HCT116 (cell line): ENCODE data around the gene TRIM41. TPM values are rescaled to one million over a fixed set of nuclear protein-coding genes. Genes with fewer than 3 reads are reported as not detected.
"Not testable (repeated sequence)": the region's sequence is repeated elsewhere in the genome, so short reads cannot be mapped to it uniquely, and the experiment has no call there.

Source experiments
- ATAC-seq: fragments of 200-7000 bp; cut with Tn5 transposase; 2 replicates; pipeline ENCODE4 v1.9.1; 2020; ENCODE audit warnings: mild to moderate bottlenecking, moderate library complexity
- BruUV-seq: library from RNA; stranded (reverse); fragments of 400-500 nt; replicated peaks from 2 replicates; lab custom pipeline; 2021; lab: Mats Ljungman, UMichigan
- CTCF ChIA-PET: fragments of 300-600 bp; sonication (Branson Sonifier 250); formaldehyde crosslinking; loops from one replicate; lab custom pipeline; 2021; ENCODE audit warnings: antibody characterized with exemption; lab: Charles Lee
- POLR2A ChIA-PET: fragments of 300-600, 350-600 bp; sonication (Branson Sonifier 250); formaldehyde crosslinking; loops from one replicate; lab custom pipeline; 2021; ENCODE audit warnings: antibody characterized with exemption; lab: Charles Lee
- RAD21 ChIA-PET, 2 experiments: fragments of 300-600 bp; sonication (Branson Sonifier 250); formaldehyde crosslinking; loops; one replicate each; lab custom pipeline; 2023; ENCODE audit warnings: low total read pairs in 2 of 2; ENCODE audit not compliant: uncharacterized antibody in 2 of 2, unreplicated experiment in 2 of 2, low non-redundant PET in 1 of 2; lab: Charles Lee
- DNase-seq: peaks from one replicate; pipeline ENCODE4 v3.0.0-alpha.2; 2010; ENCODE audit warnings: low read depth, low spot score
- H2AFZ ChIP-seq: fragments of 200-600 bp; shearing (Covaris generic), sonication (generic); 2 replicates; pipeline ENCODE4 v1.6.1; 2017; ENCODE audit warnings: low read depth, mixed run types, mixed read lengths, antibody characterized with exemption, low read length; ENCODE audit not compliant: poor library complexity, severe bottlenecking
- H3K27ac ChIP-seq: 2 replicates; pipeline ENCODE4 v1.5.1; 2012; ENCODE audit warnings: low read depth, low read length
- H3K27me3 ChIP-seq: fragments of 200-600 bp; sonication (generic); 2 replicates; pipeline ENCODE4 v1.6.1; 2016; ENCODE audit warnings: mixed run types, low read length, mixed read lengths; ENCODE audit not compliant: insufficient read depth
- H3K36me3 ChIP-seq, 2 experiments: fragments of 200-500 bp in 1 of 2; fragments of 200-600 bp in 1 of 2; sonication (Bioruptor generic) in 1 of 2; sonication (generic) in 1 of 2; 2 replicates each; pipeline versions ENCODE4 v1.5.1 to v1.6.1; 2014 to 2016; ENCODE audit warnings: low read length in 2 of 2, inconsistent platforms in 1 of 2, mixed read lengths in 1 of 2, mixed run types in 1 of 2; ENCODE audit not compliant: insufficient read depth in 2 of 2, control insufficient read depth in 1 of 2
- H3K4me1 ChIP-seq, 2 experiments: fragments of 200-600 bp in 1 of 2; sonication (generic) in 1 of 2; 2 replicates each; pipeline versions ENCODE4 v1.5.1 to v1.6.1; 2012 to 2017; ENCODE audit warnings: low read length in 2 of 2, inconsistent platforms in 1 of 2, mild to moderate bottlenecking in 1 of 2, mixed read lengths in 1 of 2, mixed run types in 1 of 2, moderate library complexity in 1 of 2; ENCODE audit not compliant: insufficient read depth in 2 of 2, control insufficient read depth in 1 of 2
- H3K4me2 ChIP-seq: fragments of 200-600 bp; sonication (generic); 2 replicates; pipeline ENCODE4 v1.6.1; 2017; ENCODE audit warnings: mixed run types, low read length, mixed read lengths
- H3K4me3 ChIP-seq, 2 experiments: fragments of 200-600 bp in 1 of 2; sonication (generic) in 1 of 2; replicated peaks in 1 of 2; 2 replicates each; pipeline ENCODE4 v1.5.1; 2011 to 2016; ENCODE audit warnings: low read length in 2 of 2, control low read depth in 1 of 2, low read depth in 1 of 2, mild to moderate bottlenecking in 1 of 2, mixed read lengths in 1 of 2, mixed run types in 1 of 2
- H3K79me2 ChIP-seq: fragments of 200-600 bp; sonication (generic); 2 replicates; pipeline ENCODE4 v1.6.1; 2017; ENCODE audit warnings: mild to moderate bottlenecking, mixed run types, low read length, moderate library complexity, mixed read lengths; ENCODE audit not compliant: insufficient read depth
- H3K9ac ChIP-seq: fragments of 200-600 bp; sonication (generic); 2 replicates; pipeline ENCODE4 v1.6.1; 2016; ENCODE audit warnings: low read length, mixed read lengths
- H3K9me2 ChIP-seq: fragments of 200-600 bp; sonication (generic), shearing (Covaris generic); 2 replicates; pipeline ENCODE4 v1.6.1; 2017; ENCODE audit warnings: mixed run types, mild to moderate bottlenecking, moderate library complexity; ENCODE audit not compliant: insufficient read depth
- H3K9me3 ChIP-seq, 2 experiments: fragments of 200-500 bp in 1 of 2; fragments of 200-600 bp in 1 of 2; sonication (Bioruptor generic) in 1 of 2; sonication (generic) in 1 of 2; 2 replicates each; pipeline ENCODE4 v1.6.1; 2014 to 2017; ENCODE audit warnings: low read length in 2 of 2, mixed read lengths in 2 of 2, inconsistent platforms in 1 of 2, low read depth in 1 of 2, mild to moderate bottlenecking in 1 of 2, mixed run types in 1 of 2, moderate library complexity in 1 of 2; ENCODE audit not compliant: control insufficient read depth in 1 of 2, insufficient read depth in 1 of 2
- H4K20me1 ChIP-seq: fragments of 200-600 bp; sonication (generic), shearing (Covaris generic); 2 replicates; pipeline ENCODE4 v1.6.1; 2017; ENCODE audit warnings: mixed run types, mild to moderate bottlenecking, moderate library complexity; ENCODE audit not compliant: insufficient read depth
- CBX3 ChIP-seq: IDR thresholded peaks from 2 replicates; pipeline ENCODE4 v1.6.1; 2012; ENCODE audit warnings: low read depth
- SP1 ChIP-seq: IDR thresholded peaks from 2 replicates; pipeline ENCODE4 v1.6.1; 2012; ENCODE audit warnings: low read depth
- intact Hi-C: fragments of 100-400 bp; cut with micrococcal nuclease; formaldehyde crosslinking; loops from 2 replicates; pipeline ENCODE4 v1.10.0; 2022
- total RNA-seq: library from RNA; stranded (reverse); gene quantifications from one replicate; pipeline ENCODE4 v1.2.1, GENCODE V29; 2021; ENCODE audit not compliant: unreplicated experiment
- TF ChIP-seq, protein P1 (sequence below): IDR thresholded peaks from 2 replicates; pipeline ENCODE4 v1.6.1; 2012
- TF ChIP-seq, protein P2 (sequence below): IDR thresholded peaks from 2 replicates; pipeline ENCODE4 v1.6.1; 2011; ENCODE audit warnings: mild to moderate bottlenecking, low read length, moderate library complexity; ENCODE audit not compliant: insufficient replicate concordance; ENCODE audit errors: extremely low read depth
- TF ChIP-seq, protein P3 (sequence below): IDR thresholded peaks from 2 replicates; pipeline ENCODE4 v1.6.1; 2012

The TRIM41 gene
- total RNA-seq, 1 experiment from 2014 or later, result 51.8 TPM

DNA sequence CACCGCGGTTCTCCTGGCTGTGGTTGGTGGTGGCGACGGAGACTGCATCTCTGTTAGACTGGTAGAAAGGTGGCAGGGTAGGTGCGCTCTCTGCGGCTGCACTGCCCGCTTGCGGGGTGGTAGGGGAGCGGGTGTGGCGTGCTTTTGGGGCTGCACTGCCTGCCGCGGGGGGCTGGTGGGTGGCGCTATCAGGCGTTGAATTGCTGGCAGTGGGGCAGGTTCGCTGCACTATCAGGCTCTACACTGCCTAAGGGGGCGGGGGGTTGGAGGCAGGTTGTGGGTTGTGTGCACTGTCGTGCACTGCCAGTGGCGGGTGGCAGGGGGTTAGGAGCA lies 58.9 kb downstream of the TRIM41 start:
- H3K27ac ChIP-seq, result no peak overlapping the region
- no peak overlapping the region for H3K4me2 ChIP-seq
- no peaks in the 10 kb centered on the region for H3K4me1 ChIP-seq
- DNase-seq (no peak), ATAC-seq (no peak)
- no peaks in the 10 kb centered on the region for H3K9me3 ChIP-seq
- TF ChIP-seq, protein P1, sequence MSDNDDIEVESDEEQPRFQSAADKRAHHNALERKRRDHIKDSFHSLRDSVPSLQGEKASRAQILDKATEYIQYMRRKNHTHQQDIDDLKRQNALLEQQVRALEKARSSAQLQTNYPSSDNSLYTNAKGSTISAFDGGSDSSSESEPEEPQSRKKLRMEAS, result no peak
- no peak for TF ChIP-seq CBX3
- TF ChIP-seq, protein P2, sequence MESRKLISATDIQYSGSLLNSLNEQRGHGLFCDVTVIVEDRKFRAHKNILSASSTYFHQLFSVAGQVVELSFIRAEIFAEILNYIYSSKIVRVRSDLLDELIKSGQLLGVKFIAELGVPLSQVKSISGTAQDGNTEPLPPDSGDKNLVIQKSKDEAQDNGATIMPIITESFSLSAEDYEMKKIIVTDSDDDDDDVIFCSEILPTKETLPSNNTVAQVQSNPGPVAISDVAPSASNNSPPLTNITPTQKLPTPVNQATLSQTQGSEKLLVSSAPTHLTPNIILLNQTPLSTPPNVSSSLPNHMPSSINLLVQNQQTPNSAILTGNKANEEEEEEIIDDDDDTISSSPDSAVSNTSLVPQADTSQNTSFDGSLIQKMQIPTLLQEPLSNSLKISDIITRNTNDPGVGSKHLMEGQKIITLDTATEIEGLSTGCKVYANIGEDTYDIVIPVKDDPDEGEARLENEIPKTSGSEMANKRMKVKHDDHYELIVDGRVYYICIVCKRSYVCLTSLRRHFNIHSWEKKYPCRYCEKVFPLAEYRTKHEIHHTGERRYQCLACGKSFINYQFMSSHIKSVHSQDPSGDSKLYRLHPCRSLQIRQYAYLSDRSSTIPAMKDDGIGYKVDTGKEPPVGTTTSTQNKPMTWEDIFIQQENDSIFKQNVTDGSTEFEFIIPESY, result no peak
- TF ChIP-seq, protein P3, sequence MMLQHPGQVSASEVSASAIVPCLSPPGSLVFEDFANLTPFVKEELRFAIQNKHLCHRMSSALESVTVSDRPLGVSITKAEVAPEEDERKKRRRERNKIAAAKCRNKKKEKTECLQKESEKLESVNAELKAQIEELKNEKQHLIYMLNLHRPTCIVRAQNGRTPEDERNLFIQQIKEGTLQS, result no peak
- TF ChIP-seq SP1, result no peak
- no peaks in the 10 kb centered on the region for H3K27me3 ChIP-seq
- H3K9ac ChIP-seq, result no peak overlapping the region
- ChIA-PET RAD21 (no interaction called here), CTCF (no interaction called here), POLR2A (no interaction called here)
- no peaks in the 10 kb centered on the region for H4K20me1 ChIP-seq
- no peak overlapping the region for H2AFZ ChIP-seq
- no peaks in the 10 kb centered on the region for H3K9me2 ChIP-seq
- BruUV-seq, result no TSS peak
- no peaks in the 10 kb centered on the region for H3K36me3 ChIP-seq
- no peaks in the 10 kb centered on the region for H3K79me2 ChIP-seq
- intact Hi-C loops, result no loop called here
- no peak overlapping the region for H3K4me3 ChIP-seq

DNA sequence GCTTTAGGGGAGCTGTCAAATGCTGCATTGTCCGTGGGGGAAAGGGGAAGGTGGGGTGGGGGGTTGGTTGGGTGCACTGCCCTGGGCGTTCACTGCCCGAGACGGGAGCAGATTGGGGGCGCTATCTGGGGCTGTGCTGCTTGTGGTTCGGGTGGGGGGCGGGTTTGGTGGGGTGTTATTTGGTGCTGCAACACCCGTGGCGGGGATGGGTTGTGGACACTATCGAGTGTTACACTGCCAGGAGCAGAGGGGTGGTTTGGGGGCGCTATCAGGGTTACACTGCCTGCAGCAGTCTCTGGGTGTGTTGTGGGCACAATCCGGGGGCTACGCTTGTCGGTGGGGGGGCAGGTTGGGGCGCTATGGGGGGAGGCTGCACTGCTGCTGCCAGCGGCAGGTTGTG lies 59.3 kb downstream of the TRIM41 start:
- H3K4me2 ChIP-seq, H3K36me3 ChIP-seq, H3K4me3 ChIP-seq, CTCF ChIA-PET, H3K27ac ChIP-seq, H2AFZ ChIP-seq, intact Hi-C loops, H3K9ac ChIP-seq, BruUV-seq, DNase-seq, POLR2A ChIA-PET, H3K9me3 ChIP-seq, H3K27me3 ChIP-seq, RAD21 ChIA-PET, H4K20me1 ChIP-seq, H3K4me1 ChIP-seq, H3K9me2 ChIP-seq, H3K79me2 ChIP-seq, ATAC-seq: not testable (repeated sequence)
